ENCODE measurements around the gene NTN1. TPM values are rescaled to one million over a fixed set of nuclear protein-coding genes. Genes with fewer than 3 reads are reported as not detected.

Gene NTN1
- total RNA-seq, 1 experiment from 2014 or later = 1.2 TPM

GRCh38 chr17:9175700-9176467 lies 154.6 kb downstream of the NTN1 start:
- WGBS (ENCODE audit: extremely low coverage, insufficient read length, low lambda C conversion rate) = no CpG with 5 or more reads among the region's 14 CpGs
- TF ChIP-seq, protein P1, sequence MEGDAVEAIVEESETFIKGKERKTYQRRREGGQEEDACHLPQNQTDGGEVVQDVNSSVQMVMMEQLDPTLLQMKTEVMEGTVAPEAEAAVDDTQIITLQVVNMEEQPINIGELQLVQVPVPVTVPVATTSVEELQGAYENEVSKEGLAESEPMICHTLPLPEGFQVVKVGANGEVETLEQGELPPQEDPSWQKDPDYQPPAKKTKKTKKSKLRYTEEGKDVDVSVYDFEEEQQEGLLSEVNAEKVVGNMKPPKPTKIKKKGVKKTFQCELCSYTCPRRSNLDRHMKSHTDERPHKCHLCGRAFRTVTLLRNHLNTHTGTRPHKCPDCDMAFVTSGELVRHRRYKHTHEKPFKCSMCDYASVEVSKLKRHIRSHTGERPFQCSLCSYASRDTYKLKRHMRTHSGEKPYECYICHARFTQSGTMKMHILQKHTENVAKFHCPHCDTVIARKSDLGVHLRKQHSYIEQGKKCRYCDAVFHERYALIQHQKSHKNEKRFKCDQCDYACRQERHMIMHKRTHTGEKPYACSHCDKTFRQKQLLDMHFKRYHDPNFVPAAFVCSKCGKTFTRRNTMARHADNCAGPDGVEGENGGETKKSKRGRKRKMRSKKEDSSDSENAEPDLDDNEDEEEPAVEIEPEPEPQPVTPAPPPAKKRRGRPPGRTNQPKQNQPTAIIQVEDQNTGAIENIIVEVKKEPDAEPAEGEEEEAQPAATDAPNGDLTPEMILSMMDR (conservative IDR thresholded peaks at IDR 0.05) = no peak
- no peak overlapping the region for H3K27ac Mint-ChIP-seq

More at GRCh38 chr17:9175700-9176467, 154.6 kb downstream of the NTN1 start:
- peaks cover 14 to 24% of the 10 kb centered on the region in 2 experiments for H3K4me1 Mint-ChIP-seq
- no peak for DNase-seq
- no peak overlapping the region for H3K4me3 Mint-ChIP-seq
- Histone ChIP-seq H4K20me1 (ENCODE audit: control insufficient read depth, insufficient read depth, insufficient read length) (no peaks in the 10 kb centered on the region), H3K56ac (ENCODE audit: insufficient read length, low read depth, low read length) (no peak overlapping the region), H3K79me2 (ENCODE audit: insufficient read depth, low read length) (no peaks in the 10 kb centered on the region), H2BK15ac (ENCODE audit: low read depth, low read length) (no peak overlapping the region), H3K4me1 (ENCODE audit: insufficient read depth, low read length) (peaks cover 7% of the 10 kb centered on the region; the same call in 1 of the 2 replicates), H4K91ac (ENCODE audit: insufficient read length, low read depth, low read length) (no peak overlapping the region), H3K18ac (ENCODE audit: insufficient read length, low read depth, low read length) (no peak overlapping the region), H2AFZ (ENCODE audit: low read length) (no peak overlapping the region), H2AK5ac (ENCODE audit: insufficient read length, low read length) (no peak overlapping the region), H2BK5ac (ENCODE audit: insufficient read length, low read length) (no peak overlapping the region), H3K27me3 (ENCODE audit: insufficient read depth, low read length) (no peaks in the 10 kb centered on the region), H3K27ac (ENCODE audit: insufficient read length, low read depth, low read length) (no peak overlapping the region), H3K79me1 (ENCODE audit: insufficient read depth, low read depth, low read length, poor library complexity, severe bottlenecking) (no peaks in the 10 kb centered on the region), H3K14ac (ENCODE audit: insufficient read depth, low read length) (no peak overlapping the region; the same call in 1 of the 2 replicates), H3T11ph (ENCODE audit: low read length) (no peak overlapping the region), H3K23me2 (ENCODE audit: insufficient read length, low read depth, low read length, poor library complexity, severe bottlenecking) (no peaks in the 10 kb centered on the region), H2BK12ac (ENCODE audit: insufficient read length, low read depth, low read length) (no peak overlapping the region), H3K9me3 (ENCODE audit: control insufficient read depth, low read depth, low read length) (no peaks in the 10 kb centered on the region), H3K9ac (ENCODE audit: extremely low read depth, insufficient read length, low read length) (no peak overlapping the region), H3K4ac (ENCODE audit: low read depth, low read length) (no peak overlapping the region), H4K8ac (replicated peaks; ENCODE audit: insufficient read length, low read depth, low read length) (no peak overlapping the region), H2BK120ac (ENCODE audit: low read depth, low read length, poor library complexity, severe bottlenecking) (no peak overlapping the region), H3K23ac (ENCODE audit: insufficient read length, low read depth, low read length) (no peak overlapping the region), H3K4me2 (ENCODE audit: insufficient read depth, insufficient read length, low read length) (no peak overlapping the region), H4K5ac (ENCODE audit: insufficient read length, low read depth, low read length) (no peak overlapping the region), H2BK20ac (ENCODE audit: low read depth, low read length, poor library complexity, severe bottlenecking) (no peak overlapping the region)
- H3K9me3 Mint-ChIP-seq = peaks cover 3 to 7% of the 10 kb centered on the region in 2 experiments; a peak in 4 of 5 replicates
- H3K27me3 Mint-ChIP-seq (ENCODE audit: low read depth) = no peaks in the 10 kb centered on the region; the same call in none of the 2 replicates
- peaks cover 0 to 2% (median 2%) of the 10 kb centered on the region in 3 experiments; a peak in 4 of 7 replicates for H3K36me3 Mint-ChIP-seq (ENCODE audit: insufficient read depth in 1 of 3, low read depth in 3 of 3)
